HL-60 (cell line): ENCODE measurements around the gene TMUB2.
A peak's percentile ranks its signal among the peaks of the same experiment; 100 is the strongest.

Experiments used
- DNase-seq, 2 experiments: peaks; one replicate each; pipeline ENCODE4 v3.0.0-alpha.2; 2010 to 2020; ENCODE audit warnings: low read depth in 1 of 2, low spot score in 1 of 2
- H3K27ac ChIP-seq: fragments of 250-450 bp; sonication (Bioruptor Pico); replicated peaks from 2 replicates; pipeline ENCODE4 v1.5.1; 2020; ENCODE audit warnings: mild to moderate bottlenecking, moderate library complexity
- H3K27me3 ChIP-seq: fragments of 250-450 bp; sonication (Bioruptor Pico); 2 replicates; pipeline ENCODE4 v1.5.1; 2021; ENCODE audit warnings: mild to moderate bottlenecking, moderate library complexity; ENCODE audit not compliant: insufficient read depth, poor library complexity, severe bottlenecking
- H3K4me3 ChIP-seq: replicated peaks from 2 replicates; pipeline ENCODE4 v1.5.1; 2011; ENCODE audit warnings: mild to moderate bottlenecking, control low read depth, low read length; ENCODE audit not compliant: insufficient read depth
- CTCF ChIP-seq: IDR thresholded peaks from one replicate; pipeline ENCODE4 v1.5.1; 2011; ENCODE audit warnings: low read length, control low read depth, inconsistent platforms; ENCODE audit not compliant: insufficient read depth
- GABPA ChIP-seq: IDR thresholded peaks from 2 replicates; pipeline ENCODE4 v1.6.1; 2012; ENCODE audit warnings: low read depth
- POLR2AphosphoS5 ChIP-seq: IDR thresholded peaks from 2 replicates; pipeline ENCODE4 v1.6.1; 2012; ENCODE audit warnings: low read depth
- SPI1 ChIP-seq: IDR thresholded peaks from 2 replicates; pipeline ENCODE4 v1.6.1; 2012; ENCODE audit warnings: low read depth, mild to moderate bottlenecking, borderline replicate concordance
- TF ChIP-seq, protein P1 (sequence below): IDR thresholded peaks from 2 replicates; pipeline ENCODE4 v1.6.1; 2012; ENCODE audit warnings: low read depth; ENCODE audit not compliant: insufficient replicate concordance

Gene TMUB2

DNA sequence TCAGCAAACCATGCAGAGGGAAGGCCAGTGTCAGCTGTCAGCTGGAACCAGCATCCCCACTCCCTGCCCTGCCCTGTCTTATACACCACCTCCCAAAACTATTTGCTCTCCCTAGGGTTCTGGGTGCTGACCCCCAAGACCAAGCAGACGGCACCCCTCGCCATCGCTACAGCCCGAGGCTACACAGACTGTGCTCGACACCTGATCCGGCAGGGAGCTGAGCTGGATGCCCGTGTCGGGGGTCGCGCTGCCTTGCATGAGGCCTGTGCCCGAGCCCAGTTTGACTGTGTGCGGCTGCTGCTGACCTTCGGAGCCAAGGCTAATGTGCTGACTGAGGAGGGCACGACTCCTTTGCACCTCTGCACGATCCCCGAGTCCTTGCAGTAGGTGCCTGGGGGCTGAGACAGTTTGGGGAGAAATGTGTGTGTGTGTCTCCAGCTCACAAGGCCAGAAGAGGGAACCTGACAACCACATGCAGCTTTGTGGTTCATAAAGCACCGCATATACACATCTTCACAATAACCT lies 14.8 kb upstream of the TMUB2 start:
- H3K27ac ChIP-seq: no peak overlapping the region
- TF ChIP-seq GABPA (no peak), SPI1 (no peak), CTCF (no peak), POLR2AphosphoS5 (no peak; the same call in 1 of the 2 replicates)
- TF ChIP-seq, protein P1, sequence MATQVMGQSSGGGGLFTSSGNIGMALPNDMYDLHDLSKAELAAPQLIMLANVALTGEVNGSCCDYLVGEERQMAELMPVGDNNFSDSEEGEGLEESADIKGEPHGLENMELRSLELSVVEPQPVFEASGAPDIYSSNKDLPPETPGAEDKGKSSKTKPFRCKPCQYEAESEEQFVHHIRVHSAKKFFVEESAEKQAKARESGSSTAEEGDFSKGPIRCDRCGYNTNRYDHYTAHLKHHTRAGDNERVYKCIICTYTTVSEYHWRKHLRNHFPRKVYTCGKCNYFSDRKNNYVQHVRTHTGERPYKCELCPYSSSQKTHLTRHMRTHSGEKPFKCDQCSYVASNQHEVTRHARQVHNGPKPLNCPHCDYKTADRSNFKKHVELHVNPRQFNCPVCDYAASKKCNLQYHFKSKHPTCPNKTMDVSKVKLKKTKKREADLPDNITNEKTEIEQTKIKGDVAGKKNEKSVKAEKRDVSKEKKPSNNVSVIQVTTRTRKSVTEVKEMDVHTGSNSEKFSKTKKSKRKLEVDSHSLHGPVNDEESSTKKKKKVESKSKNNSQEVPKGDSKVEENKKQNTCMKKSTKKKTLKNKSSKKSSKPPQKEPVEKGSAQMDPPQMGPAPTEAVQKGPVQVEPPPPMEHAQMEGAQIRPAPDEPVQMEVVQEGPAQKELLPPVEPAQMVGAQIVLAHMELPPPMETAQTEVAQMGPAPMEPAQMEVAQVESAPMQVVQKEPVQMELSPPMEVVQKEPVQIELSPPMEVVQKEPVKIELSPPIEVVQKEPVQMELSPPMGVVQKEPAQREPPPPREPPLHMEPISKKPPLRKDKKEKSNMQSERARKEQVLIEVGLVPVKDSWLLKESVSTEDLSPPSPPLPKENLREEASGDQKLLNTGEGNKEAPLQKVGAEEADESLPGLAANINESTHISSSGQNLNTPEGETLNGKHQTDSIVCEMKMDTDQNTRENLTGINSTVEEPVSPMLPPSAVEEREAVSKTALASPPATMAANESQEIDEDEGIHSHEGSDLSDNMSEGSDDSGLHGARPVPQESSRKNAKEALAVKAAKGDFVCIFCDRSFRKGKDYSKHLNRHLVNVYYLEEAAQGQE: no peak

DNA sequence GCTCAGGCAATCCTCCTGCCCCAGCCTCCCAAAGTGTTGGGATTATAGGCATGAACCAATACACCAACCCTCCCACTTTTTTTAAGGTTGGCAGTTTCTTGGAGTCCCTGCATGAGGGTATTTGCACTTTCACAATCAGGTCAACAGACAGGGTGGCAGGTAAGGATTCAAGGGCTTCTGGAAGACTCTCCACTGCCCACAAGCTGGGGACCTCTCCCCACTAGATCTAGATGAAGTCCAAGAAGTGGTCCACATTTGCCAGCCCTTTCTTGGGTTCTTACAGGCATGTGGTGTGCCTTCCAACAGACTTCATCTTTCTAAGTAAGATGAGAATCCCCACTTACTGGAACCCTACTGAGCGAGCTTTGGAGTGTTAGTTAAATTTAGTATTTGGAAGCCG lies 12.3 kb upstream of the TMUB2 start:
- no peak overlapping the region for H3K27ac ChIP-seq
- no peak overlapping the region for H3K4me3 ChIP-seq
- TF ChIP-seq, protein P1: no peak
- TF ChIP-seq CTCF: no peak
- no peak for TF ChIP-seq SPI1
- TF ChIP-seq GABPA: no peak
- TF ChIP-seq POLR2AphosphoS5: no peak
- no peaks in the 10 kb centered on the region for H3K27me3 ChIP-seq
- DNase-seq: no peak

More for the DNA sequence above, 14.8 kb upstream of the TMUB2 start:
- Histone ChIP-seq H3K27me3 (no peaks in the 10 kb centered on the region), H3K4me3 (no peak overlapping the region)
- DNase-seq: peak in 1 of 2 experiments; percentile 16

GRCh38 chr17:44176257-44176656 lies 10.5 kb upstream of the TMUB2 start:
- Histone ChIP-seq H3K27me3 (no peaks in the 10 kb centered on the region), H3K27ac (no peak overlapping the region), H3K4me3 (no peak overlapping the region)
- TF ChIP-seq POLR2AphosphoS5 (no peak), CTCF (no peak), SPI1 (no peak), GABPA (no peak)
- TF ChIP-seq, protein P1: no peak
- no peak for DNase-seq
